K562 (cell line): ENCODE data around the gene LIN28B. TPM values are rescaled to one million over a fixed set of nuclear protein-coding genes. Genes with fewer than 3 reads are reported as not detected.

Experiments
- BHLHE40 ChIP-seq: IDR thresholded peaks from 2 replicates; pipeline ENCODE4 v1.6.1; 2011; ENCODE audit warnings: low read length, improper control_type of control experiment
- CREB3L1 ChIP-seq: fragments of 450-650 bp; IDR thresholded peaks from 2 replicates; pipeline ENCODE4 v1.6.1; 2014; ENCODE audit warnings: low read depth, mild to moderate bottlenecking, moderate library complexity, borderline replicate concordance
- FOXA3 ChIP-seq, 2 experiments: fragments of 450-650 bp in 1 of 2; sonication (generic) in 1 of 2; formaldehyde crosslinking; IDR thresholded peaks in 1 of 2; conservative IDR thresholded peaks in 1 of 2; 2 replicates each; pipeline versions ENCODE4 v1.4.0 to v1.8.0; 2020 to 2022; ENCODE audit warnings: mild to moderate bottlenecking in 2 of 2, missing genetic modification reagents in 1 of 2
- GTF2B ChIP-seq: IDR thresholded peaks from 2 replicates; pipeline ENCODE4 v1.6.1; 2011; ENCODE audit not compliant: insufficient read length; ENCODE audit errors: extremely low read depth
- HDAC2 ChIP-seq: fragments of 450-650 bp; IDR thresholded peaks from 2 replicates; pipeline ENCODE4 v1.6.1; 2016; ENCODE audit warnings: mild to moderate bottlenecking
- HDAC3 ChIP-seq: fragments of 450-650 bp; IDR thresholded peaks from 2 replicates; pipeline ENCODE4 v1.6.1; 2018; ENCODE audit warnings: borderline replicate concordance, mild to moderate bottlenecking, moderate library complexity; ENCODE audit not compliant: partially characterized antibody
- MTA1 ChIP-seq: fragments of 450-650 bp; IDR thresholded peaks from 2 replicates; pipeline ENCODE4 v1.6.1; 2017; ENCODE audit warnings: borderline replicate concordance
- MTA2 ChIP-seq: fragments of 450-650 bp; IDR thresholded peaks from 2 replicates; pipeline ENCODE4 v1.6.1; 2016; ENCODE audit warnings: low read depth
- MYNN ChIP-seq, 2 experiments: sonication (generic); formaldehyde crosslinking in 1 of 2; IDR thresholded peaks; 2 replicates each; pipeline versions ENCODE4 v1.5.0 to v1.6.1; 2016 to 2020; ENCODE audit warnings: antibody characterized with exemption in 1 of 2, missing genetic modification reagents in 1 of 2
- NCOR1 ChIP-seq: fragments of 450-650 bp; IDR thresholded peaks from 2 replicates; pipeline ENCODE4 v1.6.1; 2016; ENCODE audit warnings: mild to moderate bottlenecking, moderate library complexity
- NEUROD1 ChIP-seq: fragments of 150-350 bp; IDR thresholded peaks from 2 replicates; pipeline ENCODE4 v1.6.1; 2014; ENCODE audit warnings: borderline replicate concordance, low read length, low read depth; ENCODE audit not compliant: partially characterized antibody
- NONO ChIP-seq, 2 experiments: fragments of 200-400 bp in 1 of 2; fragments of 450-650 bp in 1 of 2; formaldehyde crosslinking in 1 of 2; IDR thresholded peaks; 2 replicates each; pipeline ENCODE4 v1.6.1; 2017; ENCODE audit warnings: low read depth in 2 of 2, mild to moderate bottlenecking in 2 of 2, moderate library complexity in 2 of 2, low read length in 1 of 2
- NUFIP1 ChIP-seq: fragments of 450-650 bp; IDR thresholded peaks from 2 replicates; pipeline ENCODE4 v1.6.1; 2018; ENCODE audit not compliant: partially characterized antibody
- PHF21A ChIP-seq: fragments of 450-650 bp; IDR thresholded peaks from 2 replicates; pipeline ENCODE4 v1.6.1; 2017; ENCODE audit warnings: low read depth, borderline replicate concordance
- PHF8 ChIP-seq: fragments of 200-600 bp; sonication (generic); IDR thresholded peaks from 2 replicates; pipeline ENCODE4 v1.6.1; 2012; ENCODE audit warnings: mixed run types, mild to moderate bottlenecking, inconsistent platforms, low read length, moderate library complexity, borderline replicate concordance
- POU5F1 ChIP-seq: fragments of 150-350 bp; IDR thresholded peaks from 2 replicates; pipeline ENCODE4 v1.6.1; 2014; ENCODE audit warnings: borderline replicate concordance, low read length, low read depth, mild to moderate bottlenecking; ENCODE audit not compliant: partially characterized antibody
- SMAD1 ChIP-seq: fragments of 150-350 bp; IDR thresholded peaks from 2 replicates; pipeline ENCODE4 v1.6.1; 2014; ENCODE audit warnings: low read length, low read depth; ENCODE audit not compliant: partially characterized antibody
- TEAD4 ChIP-seq, 2 experiments: sonication (generic) in 1 of 2; formaldehyde crosslinking in 1 of 2; IDR thresholded peaks; 2 replicates each; pipeline versions ENCODE4 v1.6.1 to v1.8.0; 2012 to 2022; ENCODE audit warnings: borderline replicate concordance in 1 of 2, inconsistent platforms in 1 of 2, low read length in 1 of 2, mild to moderate bottlenecking in 1 of 2, missing genetic modification reagents in 1 of 2
- TRIM24 ChIP-seq, 2 experiments: fragments of 450-650 bp; IDR thresholded peaks; 2 replicates each; pipeline ENCODE4 v1.6.1; 2016
- ZBTB26 ChIP-seq: fragments of 450-650 bp; formaldehyde crosslinking; IDR thresholded peaks from 2 replicates; pipeline ENCODE4 v1.4.0; 2022; ENCODE audit warnings: missing genetic modification characterization
- ZKSCAN1 ChIP-seq: fragments of 150-350 bp; IDR thresholded peaks from 2 replicates; pipeline ENCODE4 v1.6.1; 2016; ENCODE audit warnings: low read depth, low read length
- ZKSCAN3 ChIP-seq: fragments of 250-450 bp; sonication (Bioruptor Pico); IDR thresholded peaks from 2 replicates; pipeline ENCODE4 v1.4.0; 2020
- ZNF232 ChIP-seq: sonication (generic); formaldehyde crosslinking; IDR thresholded peaks from 2 replicates; pipeline ENCODE4 v1.8.0; 2022; ENCODE audit warnings: mild to moderate bottlenecking, missing genetic modification reagents
- ZNF263 ChIP-seq: sonication (generic); formaldehyde crosslinking; IDR thresholded peaks from 2 replicates; pipeline ENCODE4 v1.8.0; 2022; ENCODE audit warnings: mild to moderate bottlenecking, missing genetic modification reagents, borderline replicate concordance
- ZNF707 ChIP-seq: fragments of 250-450 bp; sonication (Bioruptor Pico); conservative IDR thresholded peaks from 2 replicates; pipeline ENCODE4 v1.8.0; 2022; ENCODE audit warnings: inconsistent platforms, mild to moderate bottlenecking, moderate library complexity
- polyA plus RNA-seq, 8 experiments: library from polyadenylated mRNA; depleted of rRNA in 4 of 8; stranded (reverse) in 5 of 8; unstranded in 3 of 8; fragments of >200 nt; fragmentation: Nextera tagmentation in 2 of 8; fragmentation: Illumina TruSeq in 1 of 8; extraction: Ambion mirVana in 2 of 8; extraction: Trizol in 1 of 8; gene quantifications; 2 replicates each; pipeline versions ENCODE4 v1.2.1 to v1.2.3, GENCODE V29; 2011 to 2014; ENCODE audit warnings: inconsistent platforms in 1 of 8, missing spikeins in 1 of 8
- total RNA-seq, 7 experiments: library from RNA; depleted of rRNA in 6 of 7; stranded (reverse); fragments of >200 nt in 6 of 7; fragmentation: Illumina TruSeq in 2 of 7; extraction: Trizol in 2 of 7; gene quantifications; 2 replicates each; pipeline versions ENCODE4 v1.2.1 to v1.2.3, GENCODE V29; 2011 to 2021; ENCODE audit warnings: low replicate concordance in 1 of 7

The LIN28B gene
- total and polyA plus RNA-seq, 9 of the 15 experiments (the other 6 are each of a cell fraction or from before 2014, with no cell fraction given): 20.9 to 77.3 (median 42.1) TPM

GRCh38 chr6:104955927-104956730 is 778 bp upstream of the LIN28B start (continued):
- peak; percentile 42; the same call in 1 of the 2 replicates for TF ChIP-seq TEAD4 (IDR thresholded peaks at IDR 0.05; ENCODE audit: low read length)
- TF ChIP-seq TEAD4 (CRISPR knock-in tag; IDR thresholded peaks at IDR 0.05; ENCODE audit: borderline replicate concordance): no peak
- no peak for TF ChIP-seq ZNF263 (CRISPR knock-in tag)
- no peak for TF ChIP-seq POU5F1
- TF ChIP-seq PHF21A: peak; percentile 79; the same call in 1 of the 2 replicates
- 0 out of 2 replicates have a peak, but pooled peaks have one; percentile 39 for TF ChIP-seq ZKSCAN1
- TF ChIP-seq MTA2: peak; percentile 10; the same call in 1 of the 2 replicates
- peak; percentile 47 to 61; a peak in 2 of 4 replicates for TF ChIP-seq TRIM24 (IDR thresholded peaks at IDR 0.05)
- TF ChIP-seq FOXA3 (CRISPR knock-in tag; conservative IDR thresholded peaks at IDR 0.05 in 1 of 2, IDR thresholded peaks at IDR 0.05 in 1 of 2): no peak
- TF ChIP-seq MYNN (IDR thresholded peaks at IDR 0.05): peak; percentile 54; the same call in 1 of the 2 replicates
- TF ChIP-seq MYNN (CRISPR knock-in tag; IDR thresholded peaks at IDR 0.05): no peak
- TF ChIP-seq CREB3L1: no peak
- TF ChIP-seq HDAC2: peak; percentile 54; the same call in 1 of the 2 replicates
- no peak for TF ChIP-seq ZKSCAN3
- 0 out of 4 replicates have a peak, but pooled peaks of 1 of the 2 experiments have one; percentile 41 for TF ChIP-seq NONO (IDR thresholded peaks at IDR 0.05; ENCODE audit: low read depth in 2 of 2, low read length in 1 of 2)
- TF ChIP-seq ZNF232 (CRISPR knock-in tag): no peak
- TF ChIP-seq ZNF707 (CRISPR knock-in tag): no peak
- peak; percentile 72; the same call in 1 of the 2 replicates for TF ChIP-seq MTA1
- no peak for TF ChIP-seq GTF2B
- peak; percentile 23; the same call in 1 of the 2 replicates for TF ChIP-seq PHF8
- TF ChIP-seq SMAD1: peak; percentile 21
- TF ChIP-seq HDAC3: peak; percentile 57
- 0 out of 2 replicates have a peak, but pooled peaks have one; percentile 34 for TF ChIP-seq ZBTB26
- no peak for TF ChIP-seq NUFIP1
- peak; percentile 65 for TF ChIP-seq NEUROD1
- peak; percentile 69 for TF ChIP-seq NCOR1
- TF ChIP-seq BHLHE40: peak; percentile 56
